MCF 10A (cell line): ENCODE measurements around the gene HEPHL1. TPM values are rescaled to one million over a fixed set of nuclear protein-coding genes. Genes with fewer than 3 reads are reported as not detected.
A peak's percentile ranks its signal among the peaks of the same experiment; 100 is the strongest.

Experiments
- BruUV-seq: library from RNA; stranded (reverse); fragments of 400-500 nt; replicated peaks from 2 replicates; lab custom pipeline; 2021; lab: Mats Ljungman, UMichigan
- CTCF ChIA-PET: fragments of 300-600 bp; sonication (Branson Sonifier 250); formaldehyde crosslinking; extraction: SDS; loops from one replicate; lab custom pipeline; 2021; ENCODE audit warnings: antibody characterized with exemption, inconsistent platforms; lab: Yijun Ruan, JAX
- POLR2A ChIA-PET: fragments of 300-600, 350-650 bp; sonication (Branson Sonifier 250); formaldehyde crosslinking; extraction: SDS; loops from one replicate; lab custom pipeline; 2020; ENCODE audit warnings: antibody characterized with exemption, inconsistent platforms; lab: Yijun Ruan, JAX
- DNase-seq: peaks from one replicate; pipeline ENCODE4 v3.0.0-alpha.2; 2018; ENCODE audit not compliant: unreplicated experiment
- H3K27ac Mint-ChIP-seq: one replicate; pipeline ENCODE4 v1.8.0; 2022; ENCODE audit warnings: mild to moderate bottlenecking, low read depth, mixed read lengths; ENCODE audit not compliant: unreplicated experiment
- H3K27me3 Mint-ChIP-seq: one replicate; pipeline ENCODE4 v1.8.0; 2022; ENCODE audit warnings: mixed read lengths; ENCODE audit not compliant: insufficient read depth, unreplicated experiment
- H3K36me3 Mint-ChIP-seq: one replicate; pipeline ENCODE4 v1.8.0; 2022; ENCODE audit warnings: mild to moderate bottlenecking, moderate library complexity, mixed read lengths; ENCODE audit not compliant: insufficient read depth, unreplicated experiment
- H3K4me1 Mint-ChIP-seq: one replicate; pipeline ENCODE4 v1.8.0; 2022; ENCODE audit warnings: mixed read lengths; ENCODE audit not compliant: insufficient read depth, unreplicated experiment
- H3K4me3 Mint-ChIP-seq: one replicate; pipeline ENCODE4 v1.8.0; 2022; ENCODE audit warnings: mild to moderate bottlenecking, moderate library complexity, mixed read lengths; ENCODE audit not compliant: unreplicated experiment
- H3K9me3 Mint-ChIP-seq: one replicate; pipeline ENCODE4 v1.8.0; 2022; ENCODE audit warnings: mixed read lengths; ENCODE audit not compliant: unreplicated experiment
- intact Hi-C: fragments of 100-400 bp; cut with micrococcal nuclease; formaldehyde crosslinking; loops from 2 replicates; pipeline ENCODE4 v1.14.1; 2022
- total RNA-seq: library from RNA; stranded (reverse); gene quantifications from 2 replicates; pipeline ENCODE4 v1.2.3, GENCODE V29; 2022
- TF ChIP-seq, protein P1 (sequence below): fragments of 200-600 bp; IDR thresholded peaks from one replicate; pipeline ENCODE4 v1.8.0; 2022; ENCODE audit warnings: antibody characterized with exemption, mild to moderate bottlenecking; ENCODE audit not compliant: unreplicated experiment

HEPHL1 gene
- total RNA-seq, 1 experiment from 2014 or later = not detected

DNA sequence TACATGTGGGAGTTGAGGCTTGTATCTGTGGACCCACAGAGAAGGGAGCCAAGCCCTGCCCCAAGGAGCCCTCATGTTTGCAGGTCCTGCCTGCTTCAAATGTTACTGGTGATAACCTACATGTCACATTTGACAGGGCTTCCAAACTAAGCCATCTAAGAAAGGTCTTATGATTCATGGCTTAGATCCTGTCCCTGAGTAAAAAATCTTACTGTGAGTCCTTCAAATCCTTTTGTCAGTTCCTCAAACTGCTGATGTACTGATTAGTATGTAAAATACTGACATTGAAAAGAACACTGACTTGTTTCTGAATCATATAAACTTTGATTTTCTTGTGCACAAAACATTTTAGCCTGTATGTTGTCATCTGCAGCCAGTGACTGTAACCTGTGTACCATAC, 106.5 kb downstream of the HEPHL1 start:
- Mint-ChIP-seq H3K27me3 (no peaks in the 10 kb centered on the region), H3K36me3 (no peaks in the 10 kb centered on the region), H3K27ac (no peak overlapping the region), H3K4me3 (peak overlapping the region; percentile 49), H3K9me3 (no peaks in the 10 kb centered on the region), H3K4me1 (peaks cover 16% of the 10 kb centered on the region)
- CTCF ChIA-PET = interaction anchor here (0.6 to 2.1 kb wide), 6 partner anchors 15 to 495 kb away, joined by 3 to 8 read pairs (median 4); partner anchors contain the start of gene MED17
- BruUV-seq = no TSS peak
- POLR2A ChIA-PET = interaction anchor here (0.6 to 4.8 kb wide), 11 partner anchors 8 to 648 kb away, joined by 3 to 36 read pairs (median 12); partner anchors contain the start of genes C11orf54 and TAF1D
- intact Hi-C loops = loop anchor here (5.0 kb wide), 1 partner anchor 205 kb away; no protein-coding TSS in a partner anchor
- DNase-seq = no peak
- TF ChIP-seq, protein P1, sequence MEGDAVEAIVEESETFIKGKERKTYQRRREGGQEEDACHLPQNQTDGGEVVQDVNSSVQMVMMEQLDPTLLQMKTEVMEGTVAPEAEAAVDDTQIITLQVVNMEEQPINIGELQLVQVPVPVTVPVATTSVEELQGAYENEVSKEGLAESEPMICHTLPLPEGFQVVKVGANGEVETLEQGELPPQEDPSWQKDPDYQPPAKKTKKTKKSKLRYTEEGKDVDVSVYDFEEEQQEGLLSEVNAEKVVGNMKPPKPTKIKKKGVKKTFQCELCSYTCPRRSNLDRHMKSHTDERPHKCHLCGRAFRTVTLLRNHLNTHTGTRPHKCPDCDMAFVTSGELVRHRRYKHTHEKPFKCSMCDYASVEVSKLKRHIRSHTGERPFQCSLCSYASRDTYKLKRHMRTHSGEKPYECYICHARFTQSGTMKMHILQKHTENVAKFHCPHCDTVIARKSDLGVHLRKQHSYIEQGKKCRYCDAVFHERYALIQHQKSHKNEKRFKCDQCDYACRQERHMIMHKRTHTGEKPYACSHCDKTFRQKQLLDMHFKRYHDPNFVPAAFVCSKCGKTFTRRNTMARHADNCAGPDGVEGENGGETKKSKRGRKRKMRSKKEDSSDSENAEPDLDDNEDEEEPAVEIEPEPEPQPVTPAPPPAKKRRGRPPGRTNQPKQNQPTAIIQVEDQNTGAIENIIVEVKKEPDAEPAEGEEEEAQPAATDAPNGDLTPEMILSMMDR = no peak

DNA sequence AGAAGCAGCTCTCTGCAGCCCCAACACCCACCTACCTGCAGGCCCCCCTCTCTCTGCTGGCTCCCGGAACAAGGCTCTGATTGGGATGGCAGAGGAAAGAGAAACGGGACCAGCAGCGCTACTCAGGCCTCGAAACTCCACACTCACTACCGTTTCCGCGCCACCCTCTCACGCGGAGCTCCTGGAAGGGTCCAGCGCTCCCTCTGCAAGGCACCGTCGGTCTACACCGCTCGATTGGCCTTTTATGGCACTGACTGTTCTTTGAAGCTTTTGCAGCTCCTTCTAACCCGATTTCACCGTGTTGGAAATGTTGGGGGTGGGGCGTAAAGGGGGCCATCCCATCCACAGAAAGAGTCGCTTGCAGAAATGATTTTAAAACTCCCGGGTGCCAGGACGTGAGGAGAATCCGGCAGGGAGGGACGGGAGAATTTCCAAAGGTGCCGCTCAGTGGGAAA, 107.2 kb downstream of the HEPHL1 start:
- no peak for DNase-seq
- peaks cover 16% of the 10 kb centered on the region for H3K4me1 Mint-ChIP-seq
- CTCF ChIA-PET = interaction anchor here (0.5 to 2.1 kb wide), 13 partner anchors 11 to 494 kb away, joined by 3 to 10 read pairs (median 5); partner anchors contain the start of gene MED17
- no peak overlapping the region for H3K27ac Mint-ChIP-seq
- H3K4me3 Mint-ChIP-seq = no peak overlapping the region
- POLR2A ChIA-PET = interaction anchor here (0.6 to 4.8 kb wide), 22 partner anchors 11 to 647 kb away, joined by 3 to 36 read pairs (median 6); partner anchors contain the start of genes C11orf54, MED17 and TAF1D
- H3K9me3 Mint-ChIP-seq = no peaks in the 10 kb centered on the region
- TF ChIP-seq, protein P1 = no peak
- TSS peak; percentile 32 for BruUV-seq
- intact Hi-C loops = loop anchor here (5.0 kb wide), 1 partner anchor 206 kb away; no protein-coding TSS in a partner anchor
- no peaks in the 10 kb centered on the region for H3K36me3 Mint-ChIP-seq
- H3K27me3 Mint-ChIP-seq = no peaks in the 10 kb centered on the region

DNA sequence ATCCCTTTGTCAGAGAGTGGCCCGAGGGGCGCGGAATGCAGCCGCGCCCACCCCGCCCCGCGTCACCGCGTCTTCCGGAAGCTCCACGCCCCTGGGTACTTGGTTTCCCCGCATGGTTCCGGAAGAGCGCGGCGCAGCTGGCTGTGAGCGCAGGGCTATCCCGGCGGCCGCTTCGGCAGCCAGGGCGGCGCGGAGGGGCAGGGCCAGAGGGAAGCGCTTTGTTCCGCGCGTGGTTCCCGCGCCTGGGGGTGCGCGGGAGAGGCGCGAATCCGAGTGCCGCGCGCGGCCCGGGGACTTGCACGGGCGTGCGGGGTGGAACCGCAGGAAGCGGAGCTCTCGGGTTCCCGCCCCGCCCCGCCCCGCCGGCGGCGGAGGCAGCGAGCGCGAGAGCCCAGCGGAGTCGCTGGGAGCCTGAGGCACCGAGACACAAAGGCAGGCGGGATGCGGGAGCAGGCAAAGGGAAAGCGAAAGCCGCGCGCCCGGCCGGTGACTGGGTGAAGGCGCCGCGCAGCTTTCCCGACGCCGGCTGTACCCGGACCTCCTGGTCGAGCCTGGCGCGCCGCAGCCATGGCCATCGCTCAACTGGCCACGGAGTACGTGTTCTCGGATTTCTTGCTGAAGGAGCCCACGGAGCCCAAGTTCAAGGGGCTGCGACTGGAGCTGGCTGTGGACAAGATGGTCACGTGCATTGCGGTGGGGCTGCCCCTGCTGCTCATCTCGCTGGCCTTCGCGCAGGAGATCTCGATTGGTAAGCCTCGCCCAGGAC, 107.8 kb downstream of the HEPHL1 start, which contains the start of gene PANX1:
Gene PANX1, plus strand, starts transcription at position 96 of the 766 bp plus-strand sequence. Its CDS starts 472 bp downstream, at position 568.
- no TSS peak for BruUV-seq
- Mint-ChIP-seq H3K36me3 (no peaks in the 10 kb centered on the region), H3K4me1 (peaks cover 16% of the 10 kb centered on the region), H3K27me3 (no peaks in the 10 kb centered on the region), H3K4me3 (no peak within 1 kb of the TSS), H3K9me3 (no peaks in the 10 kb centered on the region), H3K27ac (no peak within 1 kb of the TSS)
- intact Hi-C loops = loop anchor here (5.0 kb wide), 1 partner anchor 207 kb away; no protein-coding TSS in a partner anchor
- peak; percentile 82 for DNase-seq
- TF ChIP-seq, protein P1 = no peak
- POLR2A ChIA-PET = interaction anchor here (0.6 to 4.8 kb wide), 26 partner anchors 8 to 927 kb away, joined by 3 to 36 read pairs (median 4); partner anchors contain the start of genes C11orf54, MED17 and TAF1D
- CTCF ChIA-PET = interaction anchor here (0.5 to 2.1 kb wide), 12 partner anchors 12 to 414 kb away, joined by 3 to 10 read pairs (median 4); no protein-coding TSS in a partner anchor
